Subcutaneous abdominal adipose tissue (tissue), 5 donors: ENCODE measurements around the gene SERINC2.

Source experiments
- H3K27ac ChIP-seq: one replicate; pipeline ENCODE4 v1.7.0; 2013; ENCODE audit warnings: low read depth, mild to moderate bottlenecking, inconsistent platforms, low read length, moderate library complexity
- H3K27me3 ChIP-seq, 5 donors: one replicate each; pipeline ENCODE4 v1.7.0; 2013; ENCODE audit warnings: low read length in 5 of 5, inconsistent platforms in 1 of 5; ENCODE audit not compliant: control insufficient read depth in 5 of 5, insufficient read depth in 4 of 5
- H3K36me3 ChIP-seq, 5 donors: one replicate each; pipeline ENCODE4 v1.7.0; 2013; ENCODE audit warnings: low read length in 5 of 5; ENCODE audit not compliant: control insufficient read depth in 5 of 5, insufficient read depth in 5 of 5
- H3K4me1 ChIP-seq, 5 donors: one replicate each; pipeline ENCODE4 v1.7.0; 2013; ENCODE audit warnings: low read length in 5 of 5, mild to moderate bottlenecking in 3 of 5, moderate library complexity in 1 of 5; ENCODE audit not compliant: control insufficient read depth in 5 of 5, insufficient read depth in 5 of 5
- H3K4me3 ChIP-seq, 5 donors: one replicate each; pipeline ENCODE4 v1.7.0; 2013; ENCODE audit warnings: low read length in 5 of 5, low read depth in 1 of 5
- H3K9ac ChIP-seq, 5 donors: one replicate each; pipeline ENCODE4 v1.7.0; 2013; ENCODE audit warnings: low read length in 5 of 5, mild to moderate bottlenecking in 4 of 5, moderate library complexity in 3 of 5
- H3K9me3 ChIP-seq, 5 donors: one replicate each; pipeline ENCODE4 v1.7.0; 2013; ENCODE audit warnings: low read length in 5 of 5; ENCODE audit not compliant: control insufficient read depth in 5 of 5
- donor health status: healthy.
- donor health status: healthy.
- donor health status: healthy.
- donor health status: healthy.
- donor health status: healthy.

Gene SERINC2

GRCh38 chr1:31412732-31413404 is at the start of gene SERINC2:
Gene SERINC2 (plus strand): TSS chr1:31413213. CDS start chr1:31413266, 53 bp downstream.
- peaks cover 0 to 16% (median 12%) of the 10 kb centered on the region in 5 donors for H3K4me1 ChIP-seq
- no peaks in the 10 kb centered on the region for H3K36me3 ChIP-seq
- H3K9me3 ChIP-seq = no peaks in the 10 kb centered on the region
- peak within 1 kb of the TSS in 4 of 5 donors; percentile 61 to 76 (median 71) for H3K9ac ChIP-seq
- peak within 1 kb of the TSS; percentile 56 to 73 (median 66) for H3K4me3 ChIP-seq
- peaks cover 3 to 31% (median 24%) of the 10 kb centered on the region in 5 donors for H3K27me3 ChIP-seq
- no peak within 1 kb of the TSS for H3K27ac ChIP-seq

- H3K4me3 ChIP-seq = no peak overlapping the region
- H3K36me3 ChIP-seq = peaks cover 19 to 57% (median 42%) of the 10 kb centered on the region in 5 donors
- H3K27me3 ChIP-seq = no peaks in the 10 kb centered on the region
- H3K4me1 ChIP-seq = peaks cover 0 to 3% (median 0%) of the 10 kb centered on the region in 5 donors
- H3K27ac ChIP-seq = no peak overlapping the region
- H3K9me3 ChIP-seq = no peaks in the 10 kb centered on the region
- H3K9ac ChIP-seq = no peak overlapping the region
These were observed 48.3 kb upstream of the SERINC2 start for GRCh38 chr1:31364561-31365250.

DNA sequence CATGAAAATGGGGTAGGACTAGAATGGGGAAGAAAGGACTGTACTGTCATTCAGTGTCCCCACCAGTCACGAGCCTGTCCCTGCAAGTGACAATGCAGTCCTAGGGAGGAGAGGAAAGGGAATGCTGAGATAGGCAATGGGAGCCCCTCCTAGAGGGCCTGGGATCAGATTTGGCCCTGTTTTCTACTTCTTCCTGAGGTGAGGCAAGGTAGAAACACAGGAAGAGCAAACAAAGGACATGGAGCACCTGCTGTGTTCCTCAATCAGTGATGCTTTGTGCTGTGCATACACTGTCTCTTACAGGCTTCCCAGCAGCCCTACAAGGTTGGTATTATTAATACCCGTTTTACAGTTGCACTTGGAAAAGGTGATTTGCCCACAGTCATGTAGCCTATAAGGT is 46.2 kb upstream of the SERINC2 start:
- Histone ChIP-seq H3K9ac (no peak overlapping the region), H3K27ac (no peak overlapping the region), H3K9me3 (no peaks in the 10 kb centered on the region), H3K27me3 (no peaks in the 10 kb centered on the region), H3K36me3 (peaks cover 10 to 45% (median 33%) of the 10 kb centered on the region in 5 donors), H3K4me3 (no peak overlapping the region), H3K4me1 (peaks cover 0 to 10% (median 5%) of the 10 kb centered on the region in 5 donors)

DNA sequence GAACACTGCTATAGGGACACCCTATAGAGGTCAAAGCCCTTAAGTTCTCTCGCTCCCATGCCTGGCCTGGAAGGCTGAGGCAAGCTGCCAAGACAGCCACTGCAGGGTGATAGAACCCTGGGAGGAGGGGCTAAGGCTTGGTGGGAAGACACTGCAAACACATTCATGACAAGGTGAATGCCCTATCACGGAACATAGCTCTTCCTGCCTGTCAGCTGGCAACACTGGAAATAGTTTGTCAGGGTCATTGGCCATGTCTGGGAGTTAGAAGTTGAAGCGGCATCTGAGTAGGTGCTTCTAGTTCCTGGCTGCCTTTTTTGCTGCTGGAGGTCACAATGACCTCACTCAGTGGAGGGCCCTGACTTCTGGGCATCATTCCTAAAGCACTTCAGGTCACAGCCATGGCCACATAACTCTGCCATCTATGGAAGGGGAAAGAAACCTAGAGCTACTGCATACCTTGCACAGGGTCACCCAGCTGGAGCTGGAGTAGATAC is 44.4 kb upstream of the SERINC2 start:
- Histone ChIP-seq H3K9me3 (no peaks in the 10 kb centered on the region), H3K27ac (no peak overlapping the region), H3K4me3 (no peak overlapping the region), H3K36me3 (peaks cover 3 to 41% (median 33%) of the 10 kb centered on the region in 5 donors), H3K9ac (no peak overlapping the region), H3K4me1 (peaks cover 5 to 29% (median 18%) of the 10 kb centered on the region in 5 donors), H3K27me3 (no peaks in the 10 kb centered on the region)

DNA sequence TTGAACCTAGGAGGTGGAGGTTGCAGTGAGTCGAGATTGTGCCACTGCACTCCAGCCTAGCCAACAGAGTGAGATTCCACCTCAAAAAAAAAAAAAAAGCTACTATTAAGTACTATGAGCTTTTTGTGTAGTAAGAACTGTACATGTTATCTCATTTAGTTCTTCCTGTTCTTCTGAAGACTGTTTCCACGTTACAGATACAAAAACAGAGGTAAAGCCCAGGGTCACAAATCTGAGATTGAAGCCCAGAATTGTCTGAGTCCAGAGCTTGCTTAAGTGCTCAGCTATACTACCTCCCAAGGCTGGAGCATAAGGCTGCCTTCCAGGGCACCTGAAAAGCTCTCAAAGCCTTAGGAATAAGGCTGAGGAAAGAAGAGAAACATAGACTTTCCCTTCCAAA is 43.0 kb upstream of the SERINC2 start:
- H3K36me3 ChIP-seq = peaks cover 0 to 27% (median 21%) of the 10 kb centered on the region in 5 donors
- H3K9ac ChIP-seq = no peak overlapping the region
- peaks cover 5 to 42% (median 27%) of the 10 kb centered on the region in 5 donors for H3K4me1 ChIP-seq
- no peaks in the 10 kb centered on the region for H3K27me3 ChIP-seq
- H3K27ac ChIP-seq = no peak overlapping the region
- H3K4me3 ChIP-seq = no peak overlapping the region
- H3K9me3 ChIP-seq = no peaks in the 10 kb centered on the region

DNA sequence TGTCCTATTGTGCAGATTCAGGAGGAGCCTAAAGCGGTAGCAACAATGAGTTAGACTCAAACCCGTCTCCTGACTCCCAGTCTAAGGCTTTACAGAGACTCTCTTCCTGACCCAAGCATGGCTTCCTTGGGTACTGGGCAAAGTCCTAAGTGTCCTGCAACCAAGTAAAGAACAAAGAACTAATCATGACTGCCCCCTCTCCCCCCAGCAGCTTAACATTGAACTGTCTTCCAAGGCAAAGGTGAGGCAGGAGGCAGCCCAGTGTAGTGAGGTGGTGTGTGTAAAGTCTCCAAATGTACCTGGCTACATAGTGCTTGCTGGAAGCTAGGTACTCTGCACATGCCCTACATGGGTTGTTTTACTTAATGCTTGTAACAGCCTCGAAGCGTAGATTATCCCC is 42.4 kb upstream of the SERINC2 start:
- no peaks in the 10 kb centered on the region for H3K27me3 ChIP-seq
- H3K27ac ChIP-seq = no peak overlapping the region
- H3K9me3 ChIP-seq = no peaks in the 10 kb centered on the region
- H3K9ac ChIP-seq = no peak overlapping the region
- H3K4me1 ChIP-seq = peaks cover 5 to 43% (median 27%) of the 10 kb centered on the region in 5 donors
- H3K4me3 ChIP-seq = peak overlapping the region in 1 of 5 donors; percentile 36
- H3K36me3 ChIP-seq = peaks cover 0 to 22% (median 16%) of the 10 kb centered on the region in 5 donors

DNA sequence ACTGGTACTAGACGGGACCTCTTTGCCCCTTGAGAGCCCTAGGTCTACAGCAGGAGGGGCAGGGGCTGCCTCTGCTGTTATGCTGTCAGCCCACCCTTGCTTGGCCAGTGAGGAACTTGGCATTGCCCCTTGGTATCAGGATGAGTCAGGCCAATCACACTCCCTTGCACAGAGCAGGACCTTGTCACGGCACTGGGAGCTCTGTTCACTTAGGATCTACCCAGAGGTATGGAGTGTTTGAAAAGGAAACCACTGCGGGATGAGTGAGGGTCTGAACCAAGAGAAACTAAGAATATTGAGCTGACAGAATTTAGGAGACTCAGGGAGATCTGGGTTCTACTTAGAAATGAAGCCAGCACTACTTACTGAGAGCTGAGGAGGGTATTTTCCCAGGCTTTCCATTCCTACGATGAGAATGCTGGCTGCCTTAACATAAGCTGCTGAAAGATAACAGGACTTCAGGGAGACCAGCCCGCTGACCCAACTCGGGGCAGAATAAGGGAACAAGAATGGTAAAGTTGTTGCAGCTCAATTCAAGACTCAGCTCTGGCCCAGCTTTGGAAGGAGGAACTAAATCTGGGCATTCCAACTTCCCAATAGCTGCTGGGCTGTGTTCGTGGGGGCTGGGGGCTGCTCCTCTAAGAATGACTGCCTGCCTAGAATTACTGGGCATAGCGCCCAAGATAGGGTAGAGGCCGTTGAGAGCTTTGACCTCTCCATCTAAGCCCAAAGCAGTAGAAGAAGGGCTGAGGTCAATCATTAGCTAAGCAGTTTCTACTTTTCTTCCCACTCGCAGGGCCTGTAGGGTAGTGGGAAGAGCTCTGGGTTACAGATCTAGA is 41.7 kb upstream of the SERINC2 start:
- Histone ChIP-seq H3K9ac (no peak overlapping the region), H3K9me3 (no peaks in the 10 kb centered on the region), H3K27ac (no peak overlapping the region), H3K4me1 (peaks cover 5 to 43% (median 27%) of the 10 kb centered on the region in 5 donors), H3K27me3 (no peaks in the 10 kb centered on the region), H3K4me3 (peak overlapping the region in 2 of 5 donors; percentile 56 to 73), H3K36me3 (peaks cover 0 to 15% (median 12%) of the 10 kb centered on the region in 5 donors)

DNA sequence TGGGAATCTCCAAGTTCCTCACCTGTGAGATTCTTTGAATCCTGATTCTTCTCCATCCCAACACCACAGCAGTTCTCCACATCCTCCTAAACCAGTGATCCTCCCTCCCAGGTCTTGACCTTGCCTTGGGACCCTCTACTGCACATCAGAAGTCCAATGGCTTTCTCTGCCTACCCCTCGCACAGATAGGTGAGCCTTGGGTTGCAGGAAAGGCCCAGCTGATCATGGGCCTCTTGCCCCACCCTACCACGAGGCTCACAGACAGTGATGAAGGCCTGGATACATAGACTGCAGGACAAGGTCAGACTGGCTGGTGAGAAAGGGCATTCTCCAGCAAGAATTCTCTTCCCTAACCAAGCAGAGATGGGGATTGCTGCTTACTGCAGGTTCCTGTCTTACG is 41.0 kb upstream of the SERINC2 start:
- peak overlapping the region in 4 of 5 donors; percentile 56 to 73 (median 72) for H3K4me3 ChIP-seq
- no peak overlapping the region for H3K27ac ChIP-seq
- H3K4me1 ChIP-seq = peaks cover 5 to 43% (median 27%) of the 10 kb centered on the region in 5 donors
- H3K36me3 ChIP-seq = peaks cover 0 to 9% (median 6%) of the 10 kb centered on the region in 5 donors
- H3K9ac ChIP-seq = no peak overlapping the region
- H3K27me3 ChIP-seq = no peaks in the 10 kb centered on the region
- no peaks in the 10 kb centered on the region for H3K9me3 ChIP-seq

DNA sequence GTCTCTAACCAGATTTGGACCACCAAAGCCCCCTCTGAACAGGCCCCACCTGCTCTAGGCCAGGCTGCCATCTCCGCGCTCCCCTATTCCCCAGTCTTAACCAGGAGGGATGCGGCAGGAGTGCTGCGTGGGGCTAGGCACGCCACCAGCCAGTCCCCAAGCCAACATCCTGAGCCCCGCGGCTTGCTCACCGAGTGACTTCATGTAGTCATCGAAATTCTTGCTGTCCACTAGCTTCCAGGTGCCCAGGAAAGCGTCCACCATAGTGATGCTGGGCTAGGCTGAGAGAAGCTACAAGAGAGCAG is 40.3 kb upstream of the SERINC2 start:
- H3K4me3 ChIP-seq = peak overlapping the region in 4 of 5 donors; percentile 56 to 73 (median 72)
- H3K27me3 ChIP-seq = no peaks in the 10 kb centered on the region
- peaks cover 5 to 43% (median 27%) of the 10 kb centered on the region in 5 donors for H3K4me1 ChIP-seq
- H3K9ac ChIP-seq = peak overlapping the region in 3 of 5 donors; percentile 46 to 72 (median 62)
- no peaks in the 10 kb centered on the region for H3K9me3 ChIP-seq
- H3K27ac ChIP-seq = peak overlapping the region; percentile 70
- H3K36me3 ChIP-seq = peaks cover 0 to 4% (median 0%) of the 10 kb centered on the region in 5 donors
